HG03432 (cell line): ENCODE measurements around the gene FBXL16.

Source experiments
- ATAC-seq: cut with Tn5 transposase; IDR thresholded peaks from one replicate; pipeline ENCODE4 v1.9.1; 2021; ENCODE audit warnings: mild to moderate bottlenecking, moderate library complexity; ENCODE audit not compliant: unreplicated experiment

FBXL16 gene

GRCh38 chr16:735982-736453 is 30.4 kb upstream of the FBXL16 start:
- no peak for ATAC-seq

GRCh38 chr16:734981-735881 is 29.6 kb upstream of the FBXL16 start:
- ATAC-seq = no peak

GRCh38 chr16:734208-734980 is 28.8 kb upstream of the FBXL16 start:
- no peak for ATAC-seq

- ATAC-seq = no peak
These were observed 28.0 kb upstream of the FBXL16 start for GRCh38 chr16:733382-734207.

GRCh38 chr16:732936-733335 is 27.3 kb upstream of the FBXL16 start:
- ATAC-seq = no peak

GRCh38 chr16:732332-732731 is 26.7 kb upstream of the FBXL16 start:
- no peak for ATAC-seq

- ATAC-seq = no peak
These were observed 25.3 kb upstream of the FBXL16 start for GRCh38 chr16:730666-731509.

GRCh38 chr16:729768-730665 is 24.4 kb upstream of the FBXL16 start:
- ATAC-seq = no peak

GRCh38 chr16:728890-729744 is 23.5 kb upstream of the FBXL16 start:
- ATAC-seq = no peak

GRCh38 chr16:728131-728889 is 22.7 kb upstream of the FBXL16 start:
- ATAC-seq = peak; percentile 36

GRCh38 chr16:727291-727977 is 21.8 kb upstream of the FBXL16 start:
- peak; percentile 8 for ATAC-seq

- peak; percentile 27 for ATAC-seq
These were observed 21.1 kb upstream of the FBXL16 start, which contains the start of the genes CCDC78 and HAGHL for GRCh38 chr16:726438-727290. Gene CCDC78, minus strand, starts transcription at chr16:726443. Its CDS starts 76 bp downstream, at chr16:726367. Gene HAGHL, plus strand, starts transcription at chr16:727106. Its CDS starts 404 bp downstream, at chr16:727510.

GRCh38 chr16:726188-726437 is 20.5 kb upstream of the FBXL16 start:
- no peak for ATAC-seq

GRCh38 chr16:725463-726187 is 20.0 kb upstream of the FBXL16 start:
- ATAC-seq = no peak

GRCh38 chr16:725041-725376 is 19.4 kb upstream of the FBXL16 start:
- no peak for ATAC-seq
